ENCODE measurements around the gene ZKSCAN5. TPM values are rescaled to one million over a fixed set of nuclear protein-coding genes. Genes with fewer than 3 reads are reported as not detected.
A peak's percentile ranks its signal among the peaks of the same experiment; 100 is the strongest.
"Not testable (repeated sequence)": the region's sequence is repeated elsewhere in the genome, so short reads cannot be mapped to it uniquely, and the experiment has no call there.

Gene ZKSCAN5
- total and polyA plus RNA-seq, 8 donors, result 1.4 to 4.1 (median 2.4) TPM

GRCh38 chr7:99543916-99544315, 39.5 kb downstream of the ZKSCAN5 start:
- TF ChIP-seq CTCF (IDR thresholded peaks at IDR 0.05), result no peak
- DNase-seq, result no peak
- intact Hi-C loops (cut with DNase I), result no loop called here
- H3K36me3 ChIP-seq, result peaks cover 0 to 5% (median 3%) of the 10 kb centered on the region in 3 donors
- H3K9me3 ChIP-seq, result no peaks in the 10 kb centered on the region
- no peak overlapping the region for H3K27ac ChIP-seq
- no peaks in the 10 kb centered on the region for H3K4me1 ChIP-seq
- no peak for FAIRE-seq
- H3K4me3 ChIP-seq, result no peak overlapping the region
- no peak for ATAC-seq
- WGBS, 2 donors, result 92 to 94% methylated on average over 6 of the region's 6 CpGs
- no peaks in the 10 kb centered on the region for H3K27me3 ChIP-seq

- H3K27ac ChIP-seq; DNase-seq; intact Hi-C loops (cut with DNase I); ATAC-seq; H3K27me3 ChIP-seq; H3K9me3 ChIP-seq; H3K36me3 ChIP-seq; FAIRE-seq; H3K4me3 ChIP-seq; H3K4me1 ChIP-seq: not testable (repeated sequence)
- 97 to 100% methylated on average over 5 of the region's 5 CpGs for WGBS, 2 donors
These were observed 40.8 kb downstream of the ZKSCAN5 start for GRCh38 chr7:99545308-99545707.

- ATAC-seq; DNase-seq; intact Hi-C loops (cut with DNase I); H3K9me3 ChIP-seq; H3K36me3 ChIP-seq; FAIRE-seq; H3K4me3 ChIP-seq; H3K27me3 ChIP-seq; H3K27ac ChIP-seq; H3K4me1 ChIP-seq: not testable (repeated sequence)
- WGBS, 2 donors, result 89 to 100% methylated on average over 1 of the region's 2 CpGs
These were observed 45.1 kb downstream of the ZKSCAN5 start for GRCh38 chr7:99549545-99549944.

- peak; percentile 16 to 54 (median 32) for ATAC-seq
- no peak for FAIRE-seq
- Histone ChIP-seq H3K4me1 (peaks cover 3 to 7% (median 5%) of the 10 kb centered on the region in 3 donors), H3K27ac (peak overlapping the region; percentile 58 to 77 (median 68)), H3K36me3 (peaks cover 0 to 5% (median 3%) of the 10 kb centered on the region in 3 donors), H3K4me3 (peak overlapping the region; percentile 72 to 91 (median 90)), H3K27me3 (no peaks in the 10 kb centered on the region), H3K9me3 (no peaks in the 10 kb centered on the region)
- WGBS, 2 donors, result 3 to 5% methylated on average over 15 of the region's 15 CpGs
- DNase-seq, result no peak
- TF ChIP-seq CTCF (IDR thresholded peaks at IDR 0.05), result no peak
- intact Hi-C loops (cut with DNase I), result no loop called here
These were observed 46.9 kb downstream of the ZKSCAN5 start for GRCh38 chr7:99551334-99551733.

GRCh38 chr7:99551767-99552463, 47.5 kb downstream of the ZKSCAN5 start, which contains the start of gene FAM200A:
FAM200A (minus strand) TSS chr7:99552114; CDS start chr7:99548407, 3,707 bp downstream.
- no peak for TF ChIP-seq CTCF (IDR thresholded peaks at IDR 0.05)
- H3K36me3 ChIP-seq, result peaks cover 0 to 5% (median 3%) of the 10 kb centered on the region in 3 donors
- H3K27ac ChIP-seq, result peak within 1 kb of the TSS; percentile 58 to 77 (median 68)
- no peaks in the 10 kb centered on the region for H3K27me3 ChIP-seq
- intact Hi-C loops (cut with DNase I), result no loop called here
- H3K4me3 ChIP-seq, result peak within 1 kb of the TSS; percentile 72 to 91 (median 90)
- peaks cover 3 to 7% (median 6%) of the 10 kb centered on the region in 3 donors for H3K4me1 ChIP-seq
- peak; percentile 98 to 100 (median 100) for ATAC-seq
- FAIRE-seq, result no peak
- peak; percentile 72 to 89 (median 85) for DNase-seq
- 0% methylated on average over 37 of the region's 37 CpGs for WGBS, 2 donors
- H3K9me3 ChIP-seq, result no peaks in the 10 kb centered on the region

- ATAC-seq, result no peak
- DNase-seq, result no peak
- WGBS, 2 donors, result 88 to 92% methylated on average over 4 of the region's 4 CpGs
- FAIRE-seq, result no peak
- H3K36me3 ChIP-seq, result peaks cover 0 to 5% (median 0%) of the 10 kb centered on the region in 3 donors
- peaks cover 3 to 13% (median 12%) of the 10 kb centered on the region in 3 donors for H3K4me1 ChIP-seq
- TF ChIP-seq CTCF (IDR thresholded peaks at IDR 0.05), result no peak
- no peak overlapping the region for H3K4me3 ChIP-seq
- no peaks in the 10 kb centered on the region for H3K9me3 ChIP-seq
- H3K27ac ChIP-seq, result no peak overlapping the region
- intact Hi-C loops (cut with DNase I), result no loop called here
- H3K27me3 ChIP-seq, result no peaks in the 10 kb centered on the region
These were observed 48.6 kb downstream of the ZKSCAN5 start for GRCh38 chr7:99553039-99553438.

Data from pancreas (tissue), 10 donors.